GM21528 (cell line): ENCODE measurements around the gene SCN11A.
"Not testable (repeated sequence)": the region's sequence is repeated elsewhere in the genome, so short reads cannot be mapped to it uniquely, and the experiment has no call there.

Experiments
- ATAC-seq: cut with Tn5 transposase; IDR thresholded peaks from one replicate; pipeline ENCODE4 v1.9.1; 2021; ENCODE audit warnings: mild to moderate bottlenecking, moderate library complexity; ENCODE audit not compliant: unreplicated experiment, low FRiP score

Gene SCN11A

GRCh38 chr3:39067286-39067685 lies 15.5 kb upstream of the SCN11A start:
- no peak for ATAC-seq

GRCh38 chr3:39065197-39065596 lies 13.5 kb upstream of the SCN11A start:
- ATAC-seq: peak; percentile 95

- ATAC-seq: no peak
Measured at GRCh38 chr3:39064646-39065045, 12.9 kb upstream of the SCN11A start.

GRCh38 chr3:39063143-39063542 lies 11.4 kb upstream of the SCN11A start:
- ATAC-seq: no peak

GRCh38 chr3:39062180-39062579 lies 10.4 kb upstream of the SCN11A start:
- no peak for ATAC-seq

GRCh38 chr3:39061228-39061627 lies 9.5 kb upstream of the SCN11A start:
- not testable (repeated sequence) for ATAC-seq

- no peak for ATAC-seq
Measured at GRCh38 chr3:39056151-39056550, 4.4 kb upstream of the SCN11A start.

GRCh38 chr3:39053696-39054095 lies 2.0 kb upstream of the SCN11A start:
- ATAC-seq: no peak

GRCh38 chr3:39052583-39052982 lies 839 bp upstream of the SCN11A start:
- ATAC-seq: no peak

GRCh38 chr3:39050029-39050428 lies 1.7 kb downstream of the SCN11A start:
- no peak for ATAC-seq

GRCh38 chr3:39038165-39038564 lies 13.6 kb downstream of the SCN11A start:
- no peak for ATAC-seq

- ATAC-seq: no peak
Measured at GRCh38 chr3:39029556-39029955, 22.2 kb downstream of the SCN11A start.

GRCh38 chr3:39028546-39028945 lies 23.2 kb downstream of the SCN11A start:
- ATAC-seq: no peak

- ATAC-seq: no peak
Measured at GRCh38 chr3:39025222-39025970, 26.3 kb downstream of the SCN11A start.

- ATAC-seq: no peak
Measured at GRCh38 chr3:39024497-39024896, 27.2 kb downstream of the SCN11A start.

- ATAC-seq: no peak
Measured at GRCh38 chr3:39022286-39022630, 29.5 kb downstream of the SCN11A start.

- no peak for ATAC-seq
Measured at GRCh38 chr3:39021465-39022285, 30.1 kb downstream of the SCN11A start.

- ATAC-seq: no peak
Measured at GRCh38 chr3:39021029-39021428, 30.7 kb downstream of the SCN11A start.

GRCh38 chr3:39019299-39019698 lies 32.4 kb downstream of the SCN11A start:
- no peak for ATAC-seq

- ATAC-seq: no peak
Measured at GRCh38 chr3:39015418-39015817, 36.3 kb downstream of the SCN11A start.

GRCh38 chr3:39013921-39014509 lies 37.7 kb downstream of the SCN11A start:
- no peak for ATAC-seq

- no peak for ATAC-seq
Measured at GRCh38 chr3:39013289-39013688, 38.5 kb downstream of the SCN11A start.
